Gastrocnemius medialis (tissue), 4 donors: ENCODE data around the gene TUBA3D. TPM values are rescaled to one million over a fixed set of nuclear protein-coding genes. Genes with fewer than 3 reads are reported as not detected.
"Not testable (repeated sequence)": the region's sequence is repeated elsewhere in the genome, so short reads cannot be mapped to it uniquely, and the experiment has no call there.

Experiments
- ATAC-seq, 2 donors: fragments of 150-250 bp; one replicate each; pipeline ENCODE4 v1.9.1; 2016
- DNase-seq, 2 donors: peaks; one replicate each; pipeline ENCODE4 v3.0.0-alpha.2; 2019
- H3K27ac ChIP-seq, 4 donors: fragments of 200-600 bp; sonication (generic); 1 replicate in 1 of 4; 2 replicates in 3 of 4; pipeline ENCODE4 v1.5.1; 2016 to 2018; ENCODE audit warnings: mild to moderate bottlenecking in 2 of 4, moderate library complexity in 1 of 4
- H3K27me3 ChIP-seq, 3 donors: fragments of 200-600 bp; sonication (generic) in 2 of 3; 1 replicate in 1 of 3; 2 replicates in 2 of 3; pipeline versions ENCODE4 v1.5.1 to v1.6.0; 2016 to 2019; ENCODE audit warnings: mild to moderate bottlenecking in 1 of 3, moderate library complexity in 1 of 3
- H3K36me3 ChIP-seq, 2 donors: fragments of 200-600 bp; sonication (generic) in 1 of 2; one replicate each; pipeline ENCODE4 v1.5.1; 2017 to 2018
- H3K4me1 ChIP-seq, 2 donors: fragments of 200-600 bp; sonication (generic) in 1 of 2; one replicate each; pipeline ENCODE4 v1.5.1; 2016 to 2017; ENCODE audit warnings: mild to moderate bottlenecking in 2 of 2
- H3K4me3 ChIP-seq, 4 donors: fragments of 200-600 bp; sonication (generic) in 3 of 4; 1 replicate in 1 of 4; 2 replicates in 3 of 4; pipeline ENCODE4 v1.5.1; 2016 to 2019; ENCODE audit warnings: mild to moderate bottlenecking in 2 of 4
- H3K9me3 ChIP-seq, 3 donors: fragments of 200-600 bp; sonication (generic) in 2 of 3; 1 replicate in 1 of 3; 2 replicates in 2 of 3; pipeline ENCODE4 v1.5.1; 2016 to 2019
- POLR2A ChIP-seq, 2 donors: fragments of 450-650 bp; IDR thresholded peaks; one replicate each; pipeline ENCODE4 v1.6.1; 2017; ENCODE audit warnings: antibody characterized with exemption in 2 of 2, mild to moderate bottlenecking in 2 of 2, moderate library complexity in 2 of 2
- in situ Hi-C, 4 donors: fragments of 200-750 bp; cut with MboI; loops; one replicate each; pipeline versions ENCODE4 v1.15.0 to v1.8.0; 2017; ENCODE audit warnings: low sequenced_read_pairs in 4 of 4
- intact Hi-C: fragments of 100-400 bp; cut with DNase I; formaldehyde crosslinking; loops from one replicate; pipeline ENCODE4 v1.15.1; 2023; ENCODE audit warnings: low total_unique reads
- total RNA-seq, 4 donors: library from RNA; depleted of rRNA; stranded (reverse); fragments of >200 nt; gene quantifications; one replicate each; pipeline versions ENCODE4 v1.1.0 to v1.2.3, GENCODE V29; 2016
- TF ChIP-seq, protein P1 (sequence below), 5 experiments: fragments of 450-650 bp in 3 of 5; fragments of 200-600 bp in 2 of 5; sonication (generic) in 2 of 5; IDR thresholded peaks in 4 of 5; conservative IDR thresholded peaks in 1 of 5; 1 replicate in 4 of 5; 2 replicates in 1 of 5; pipeline ENCODE4 v1.5.1; 2016 to 2019; ENCODE audit warnings: antibody characterized with exemption in 5 of 5, mild to moderate bottlenecking in 3 of 5, moderate library complexity in 3 of 5

Gene TUBA3D
- total RNA-seq, 4 donors from 2014 or later, result 1.4 TPM; not detected in 3

DNA sequence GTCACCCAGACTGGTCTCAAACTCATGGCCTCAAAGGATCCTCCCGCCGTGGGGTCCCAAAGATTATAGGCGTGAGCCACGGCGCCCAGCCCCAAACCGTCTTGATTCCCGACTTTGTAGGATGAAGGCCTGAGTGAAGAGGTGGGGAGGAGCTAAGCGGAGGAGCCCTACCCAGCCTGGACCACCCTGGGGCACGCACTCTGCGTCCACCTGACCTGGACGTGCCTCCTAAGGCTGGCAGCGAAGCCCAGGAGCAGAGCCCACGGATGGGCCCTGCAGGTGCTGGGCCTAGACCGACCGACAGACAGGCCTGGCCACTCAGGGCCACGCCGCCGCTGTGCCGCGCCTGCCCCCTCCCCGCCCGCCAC, 15.5 kb downstream of the TUBA3D start:
- intact Hi-C loops, result loop anchor here (5.0 to 10.0 kb wide), 2 partner anchors 191 to 387 kb away; partner anchors contain the start of gene PLEKHB2
- DNase-seq, ATAC-seq, in situ Hi-C loops, H3K9me3 ChIP-seq, H3K27me3 ChIP-seq, H3K36me3 ChIP-seq, H3K27ac ChIP-seq: not testable (repeated sequence)
- Histone ChIP-seq H3K4me1 (peaks cover 8 to 19% of the 10 kb centered on the region in 2 donors), H3K4me3 (peak overlapping the region in 3 of 4 donors; percentile 33 to 96 (median 42))

DNA sequence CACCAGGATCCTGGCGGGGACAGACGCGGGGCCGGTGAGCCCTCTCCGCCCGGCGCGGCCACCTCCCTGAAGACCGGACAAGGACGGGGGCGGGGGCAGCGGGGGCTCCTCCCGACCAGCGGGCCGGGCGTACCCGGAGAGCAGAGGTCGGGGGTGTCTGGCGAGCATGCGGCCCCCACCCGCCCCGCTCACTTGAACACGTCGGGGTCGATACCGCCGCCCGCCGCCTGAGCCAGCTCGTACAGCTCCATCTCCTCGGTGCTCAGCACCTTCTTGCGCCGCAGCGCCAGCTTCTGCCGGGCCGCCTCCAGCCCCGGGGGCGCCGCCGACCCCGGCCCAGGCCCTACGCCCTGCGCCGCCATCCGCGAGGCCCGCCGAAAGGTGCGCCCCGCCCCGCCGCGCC, 16.1 kb downstream of the TUBA3D start, which contains the start of gene MZT2A:
TSS of gene MZT2A (minus strand) at position 383 of the 403 bp plus-strand sequence. CDS start at position 362, 21 bp downstream.
- H3K9me3 ChIP-seq, in situ Hi-C loops, ATAC-seq, H3K27me3 ChIP-seq, H3K36me3 ChIP-seq, DNase-seq: not testable (repeated sequence)
- H3K27ac ChIP-seq, result peak within 1 kb of the TSS; percentile 87 to 95 (median 94)
- peak within 1 kb of the TSS; percentile 82 to 96 (median 88) for H3K4me3 ChIP-seq
- peaks cover 8 to 19% of the 10 kb centered on the region in 2 donors for H3K4me1 ChIP-seq
- intact Hi-C loops, result loop anchor here (2.0 to 10.0 kb wide), 3 partner anchors 79 to 387 kb away; partner anchors contain the start of gene PLEKHB2

DNA sequence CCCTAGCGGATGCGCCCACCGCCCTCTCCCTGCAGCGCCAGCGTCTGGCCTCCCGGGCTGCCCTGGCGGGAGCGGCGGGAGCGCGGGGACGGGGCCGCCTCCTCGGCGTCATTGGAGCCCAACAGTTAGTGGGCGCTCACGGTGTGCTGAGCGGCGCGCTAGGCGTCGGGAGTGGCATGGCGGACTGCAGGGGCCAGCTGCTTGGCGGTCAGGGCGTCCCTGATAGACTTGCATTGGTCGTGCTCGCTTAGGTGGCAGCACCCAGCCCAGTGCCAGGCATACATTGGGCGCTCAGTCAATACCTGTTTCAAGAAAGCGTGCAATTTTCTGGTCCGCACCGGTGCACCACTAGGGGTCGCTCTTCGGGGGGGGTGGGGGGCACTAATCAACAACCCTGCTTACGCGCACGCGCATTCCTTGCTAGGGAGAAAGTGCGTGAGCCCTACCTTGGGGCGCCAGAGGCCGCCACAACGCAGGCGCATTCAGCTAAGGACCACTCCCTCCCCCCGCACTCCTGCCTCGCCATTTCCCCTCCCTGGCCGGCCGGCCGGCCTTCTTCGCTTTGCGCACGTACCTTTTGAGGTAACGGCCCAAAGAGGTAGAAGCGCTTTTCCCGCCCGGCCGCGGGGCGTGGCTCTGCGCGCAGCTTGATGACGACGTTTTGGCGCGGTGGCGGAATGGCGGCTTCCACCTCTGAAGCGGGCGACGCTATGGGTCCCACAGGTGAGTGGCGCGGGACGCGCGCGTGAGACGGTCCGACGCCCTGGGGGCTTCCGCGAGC, 16.7 kb downstream of the TUBA3D start:
- intact Hi-C loops (loop anchor here (2.0 to 10.0 kb wide), 3 partner anchors 80 to 388 kb away; partner anchors contain the start of gene PLEKHB2), in situ Hi-C loops (no loop called here)
- H3K27me3 ChIP-seq, result no peaks in the 10 kb centered on the region
- H3K9me3 ChIP-seq, result no peaks in the 10 kb centered on the region
- peaks cover 8 to 19% of the 10 kb centered on the region in 2 donors for H3K4me1 ChIP-seq
- peak; percentile 20 to 33 for TF ChIP-seq POLR2A (IDR thresholded peaks at IDR 0.05)
- TF ChIP-seq, protein P1, sequence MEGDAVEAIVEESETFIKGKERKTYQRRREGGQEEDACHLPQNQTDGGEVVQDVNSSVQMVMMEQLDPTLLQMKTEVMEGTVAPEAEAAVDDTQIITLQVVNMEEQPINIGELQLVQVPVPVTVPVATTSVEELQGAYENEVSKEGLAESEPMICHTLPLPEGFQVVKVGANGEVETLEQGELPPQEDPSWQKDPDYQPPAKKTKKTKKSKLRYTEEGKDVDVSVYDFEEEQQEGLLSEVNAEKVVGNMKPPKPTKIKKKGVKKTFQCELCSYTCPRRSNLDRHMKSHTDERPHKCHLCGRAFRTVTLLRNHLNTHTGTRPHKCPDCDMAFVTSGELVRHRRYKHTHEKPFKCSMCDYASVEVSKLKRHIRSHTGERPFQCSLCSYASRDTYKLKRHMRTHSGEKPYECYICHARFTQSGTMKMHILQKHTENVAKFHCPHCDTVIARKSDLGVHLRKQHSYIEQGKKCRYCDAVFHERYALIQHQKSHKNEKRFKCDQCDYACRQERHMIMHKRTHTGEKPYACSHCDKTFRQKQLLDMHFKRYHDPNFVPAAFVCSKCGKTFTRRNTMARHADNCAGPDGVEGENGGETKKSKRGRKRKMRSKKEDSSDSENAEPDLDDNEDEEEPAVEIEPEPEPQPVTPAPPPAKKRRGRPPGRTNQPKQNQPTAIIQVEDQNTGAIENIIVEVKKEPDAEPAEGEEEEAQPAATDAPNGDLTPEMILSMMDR (IDR thresholded peaks at IDR 0.05 in 4 of 5, conservative IDR thresholded peaks at IDR 0.05 in 1 of 5), result peak; percentile 49 to 86 (median 84)
- peak overlapping the region; percentile 87 to 95 (median 94) for H3K27ac ChIP-seq
- peak; percentile 81 to 87 for DNase-seq
- peak; percentile 91 to 93 for ATAC-seq
- H3K36me3 ChIP-seq, result no peaks in the 10 kb centered on the region
- H3K4me3 ChIP-seq, result peak overlapping the region; percentile 82 to 96 (median 88)

DNA sequence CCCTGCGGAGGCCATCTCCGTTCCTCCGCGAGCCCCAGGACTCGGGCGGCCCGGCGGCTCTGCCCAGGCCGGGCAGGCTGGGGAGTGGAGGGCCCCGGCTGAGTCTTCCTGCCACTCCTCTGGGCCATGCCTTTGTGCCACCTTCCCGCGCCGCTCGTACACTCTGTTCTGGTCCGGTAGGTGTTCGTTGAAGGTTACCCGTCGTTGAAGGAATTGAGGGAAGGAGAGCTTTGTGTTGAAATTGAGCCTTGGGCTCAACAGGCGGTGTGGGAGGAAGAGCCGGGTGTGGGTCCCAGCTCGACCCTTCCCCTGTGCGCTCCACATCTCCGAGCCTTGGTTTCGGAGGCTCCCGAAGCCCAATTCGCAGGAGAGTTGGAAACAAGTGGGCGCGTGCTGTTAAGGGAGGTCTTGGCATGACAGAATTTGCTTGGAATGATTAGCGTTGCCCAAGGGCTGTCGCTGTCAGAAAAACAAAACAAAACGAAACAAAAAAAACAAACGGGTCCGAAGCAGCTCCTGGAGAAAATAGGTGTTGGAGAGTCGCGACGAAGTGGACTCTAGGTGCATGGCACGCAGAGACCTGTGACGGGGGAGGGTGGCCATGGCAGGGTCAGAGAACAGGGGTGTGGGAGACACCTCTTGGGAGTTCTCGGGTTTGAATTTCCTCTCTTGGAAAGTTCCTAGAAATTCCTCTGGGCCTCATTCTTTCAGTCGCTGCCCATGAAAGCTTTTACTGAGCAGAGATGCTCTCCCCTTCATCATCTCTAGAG, 17.5 kb downstream of the TUBA3D start:
- Histone ChIP-seq H3K9me3 (no peaks in the 10 kb centered on the region), H3K4me3 (peak overlapping the region; percentile 82 to 96 (median 88)), H3K27ac (peak overlapping the region; percentile 87 to 95 (median 94)), H3K36me3 (no peaks in the 10 kb centered on the region), H3K27me3 (no peaks in the 10 kb centered on the region), H3K4me1 (peaks cover 13 to 23% of the 10 kb centered on the region in 2 donors)
- no peak for DNase-seq
- TF ChIP-seq, protein P1 (IDR thresholded peaks at IDR 0.05 in 4 of 5, conservative IDR thresholded peaks at IDR 0.05 in 1 of 5), result no peak
- TF ChIP-seq POLR2A (IDR thresholded peaks at IDR 0.05), result no peak
- intact Hi-C loops (loop anchor here (2.0 to 10.0 kb wide), 3 partner anchors 81 to 389 kb away; partner anchors contain the start of gene PLEKHB2), in situ Hi-C loops (no loop called here)
- ATAC-seq, result peak; percentile 39 to 45

DNA sequence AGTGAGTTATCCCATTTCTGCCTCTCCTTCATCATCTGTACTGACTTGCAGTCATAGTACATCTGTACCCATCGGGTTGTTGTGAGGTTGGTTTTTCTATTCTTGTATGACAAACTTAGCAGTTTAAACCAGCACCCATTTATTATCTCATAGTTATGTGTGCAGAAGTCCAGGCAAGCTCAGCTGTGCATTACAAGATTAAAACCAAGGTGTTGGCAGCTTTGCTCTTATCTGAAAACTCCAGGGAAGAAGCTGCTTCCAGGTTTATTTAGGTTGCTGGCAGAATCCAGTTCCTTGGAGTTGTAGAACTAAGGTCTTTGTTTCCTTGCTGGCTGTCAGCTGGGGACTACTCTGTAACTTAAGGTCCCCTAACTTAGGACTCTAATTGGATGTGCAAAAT, 19.6 kb downstream of the TUBA3D start:
- H3K9me3 ChIP-seq, H3K27me3 ChIP-seq, H3K27ac ChIP-seq, H3K4me3 ChIP-seq, ATAC-seq, in situ Hi-C loops, DNase-seq: not testable (repeated sequence)
- intact Hi-C loops, result loop anchor here (10.0 kb wide), 1 partner anchor 391 kb away; the partner anchor contains the start of gene PLEKHB2
- peaks cover 0 to 10% of the 10 kb centered on the region in 2 donors for H3K36me3 ChIP-seq
- peaks cover 17 to 30% of the 10 kb centered on the region in 2 donors for H3K4me1 ChIP-seq

- H3K27me3 ChIP-seq, H3K4me3 ChIP-seq, H3K9me3 ChIP-seq, in situ Hi-C loops: not testable (repeated sequence)
- peak; percentile 51 to 85 for ATAC-seq
- intact Hi-C loops, result loop anchor here (10.0 kb wide), 1 partner anchor 394 kb away; the partner anchor contains the start of gene PLEKHB2
- H3K27ac ChIP-seq, result peak overlapping the region in 3 of 4 donors; percentile 59 to 79 (median 65)
- H3K4me1 ChIP-seq, result peaks cover 17 to 24% of the 10 kb centered on the region in 2 donors
- H3K36me3 ChIP-seq, result peaks cover 0 to 16% of the 10 kb centered on the region in 2 donors
- peak in 1 of 2 donors; percentile 27 for DNase-seq
These were observed 22.5 kb downstream of the TUBA3D start for GRCh38 chr2:131498321-131498973.

- H3K36me3 ChIP-seq, result peaks cover 0 to 45% of the 10 kb centered on the region in 2 donors
- H3K4me3 ChIP-seq, H3K4me1 ChIP-seq, intact Hi-C loops, ATAC-seq, DNase-seq, H3K27ac ChIP-seq, in situ Hi-C loops, H3K27me3 ChIP-seq, H3K9me3 ChIP-seq: not testable (repeated sequence)
These were observed 27.7 kb downstream of the TUBA3D start for GRCh38 chr2:131503587-131503986.

DNA sequence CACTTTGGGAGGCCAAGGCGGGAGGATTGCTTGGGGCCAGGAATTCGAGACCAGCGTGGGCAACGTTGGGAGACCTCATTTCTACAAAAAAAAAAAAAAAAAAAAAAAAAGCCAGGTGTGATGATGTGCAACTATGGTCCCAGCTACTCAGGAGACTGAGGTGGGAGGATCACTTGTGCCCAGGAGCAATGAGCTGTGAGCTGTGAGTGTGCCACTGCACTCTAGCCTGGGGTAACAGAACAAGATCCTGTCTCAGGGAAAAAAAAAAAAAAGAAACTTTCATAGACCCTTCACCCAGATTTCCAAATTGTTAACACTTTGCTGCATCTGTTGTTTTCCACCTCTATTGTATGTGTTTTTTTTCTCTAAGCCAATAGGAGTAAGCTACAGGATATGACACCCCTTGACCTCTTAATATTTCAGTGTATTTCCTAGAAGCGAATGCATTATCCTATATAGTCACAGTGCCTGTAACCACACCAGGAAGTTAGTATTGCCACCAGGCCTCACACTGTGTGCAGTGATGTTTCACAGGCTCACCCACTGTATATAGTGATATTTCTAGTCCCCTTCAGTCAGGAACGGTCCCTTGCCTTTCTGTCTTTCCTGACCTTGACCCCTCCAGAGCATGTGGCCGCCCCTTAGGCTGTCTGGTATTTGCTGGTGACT, 28.3 kb downstream of the TUBA3D start:
- H3K9me3 ChIP-seq, H3K4me3 ChIP-seq, H3K27me3 ChIP-seq, H3K27ac ChIP-seq, intact Hi-C loops, DNase-seq, ATAC-seq, H3K4me1 ChIP-seq, in situ Hi-C loops: not testable (repeated sequence)
- H3K36me3 ChIP-seq, result peaks cover 0 to 48% of the 10 kb centered on the region in 2 donors
